ENCODE measurements around the gene ZFP92. TPM values are rescaled to one million over a fixed set of nuclear protein-coding genes. Genes with fewer than 3 reads are reported as not detected.

The ZFP92 gene
- total RNA-seq, 2 experiments from 2014 or later: 1.3 to 1.5 TPM

DNA sequence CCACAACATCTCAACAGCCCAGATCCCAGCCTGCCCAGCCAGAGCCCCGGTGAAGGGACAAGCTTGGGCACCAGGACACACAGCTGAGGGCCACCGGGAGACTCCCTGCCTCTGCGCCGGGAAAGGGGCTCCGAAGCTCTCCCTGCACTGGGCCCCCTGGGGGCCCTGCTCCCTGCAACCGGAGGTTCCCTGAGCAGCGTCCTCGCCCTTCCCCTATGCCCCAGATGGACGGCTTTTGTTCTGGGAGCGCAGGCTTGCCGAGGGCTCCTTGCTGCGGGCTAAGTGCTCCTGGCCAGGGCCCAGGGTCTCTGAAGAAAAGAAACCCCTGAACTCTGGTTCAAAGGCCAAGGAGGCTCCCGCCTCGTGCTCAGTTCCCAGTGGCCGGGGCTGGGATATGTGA is 899 bp upstream of the ZFP92 start:
- H3K27me3 Mint-ChIP-seq: no peaks in the 10 kb centered on the region
- H3K9me3 Mint-ChIP-seq: no peaks in the 10 kb centered on the region
- no peaks in the 10 kb centered on the region for H3K36me3 Mint-ChIP-seq
- DNase-seq: no peak
- H3K27ac Mint-ChIP-seq: no peak overlapping the region
- peaks cover 7% of the 10 kb centered on the region for H3K4me1 Mint-ChIP-seq
- H3K4me3 Mint-ChIP-seq: no peak overlapping the region

- H3K4me1 Mint-ChIP-seq: peaks cover 7% of the 10 kb centered on the region
- no peak for DNase-seq
- H3K9me3 Mint-ChIP-seq: no peaks in the 10 kb centered on the region
- peak overlapping the region; percentile 64 for H3K4me3 Mint-ChIP-seq
- no peaks in the 10 kb centered on the region for H3K36me3 Mint-ChIP-seq
- no peak overlapping the region for H3K27ac Mint-ChIP-seq
- H3K27me3 Mint-ChIP-seq: no peaks in the 10 kb centered on the region
These were observed 401 bp upstream of the ZFP92 start for GRCh38 chrX:153410888-153411254.

DNA sequence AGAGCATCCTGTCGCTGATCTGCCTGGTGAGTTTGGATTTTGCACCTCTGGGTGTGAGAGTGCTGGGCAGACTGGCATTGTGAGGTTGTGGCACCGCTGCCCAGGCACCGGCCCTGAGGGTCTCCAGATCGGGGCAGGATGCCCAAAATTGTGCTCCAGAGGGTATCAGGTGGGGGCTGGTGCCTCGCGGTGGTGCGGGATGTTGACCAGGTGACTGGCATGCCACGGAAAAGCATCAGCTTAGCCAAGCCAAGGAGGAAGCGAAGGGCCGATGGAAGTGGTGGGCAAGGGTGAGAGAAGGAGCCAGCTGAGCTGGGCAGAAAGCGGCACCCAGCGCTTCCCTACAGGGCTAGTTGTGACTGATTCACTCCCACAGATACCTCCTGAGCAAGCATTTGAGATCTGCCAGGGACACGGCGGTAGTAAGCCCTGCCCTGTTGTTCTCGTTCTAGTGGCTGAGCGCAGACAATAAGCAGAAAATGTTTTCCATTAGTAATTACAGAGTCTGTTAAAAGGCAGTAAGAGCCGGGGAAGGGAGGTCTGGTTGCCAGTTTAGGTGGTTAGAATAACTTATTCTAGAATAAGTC is 809 bp downstream of the ZFP92 start:
- H3K36me3 Mint-ChIP-seq: no peaks in the 10 kb centered on the region
- H3K27ac Mint-ChIP-seq: no peak overlapping the region
- H3K4me1 Mint-ChIP-seq: peaks cover 7% of the 10 kb centered on the region
- H3K9me3 Mint-ChIP-seq: no peaks in the 10 kb centered on the region
- H3K4me3 Mint-ChIP-seq: peak overlapping the region; percentile 73
- no peaks in the 10 kb centered on the region for H3K27me3 Mint-ChIP-seq
- DNase-seq: no peak

- Mint-ChIP-seq H3K36me3 (no peaks in the 10 kb centered on the region), H3K4me3 (no peak overlapping the region), H3K27ac (no peak overlapping the region), H3K27me3 (no peaks in the 10 kb centered on the region), H3K4me1 (peaks cover 7% of the 10 kb centered on the region), H3K9me3 (no peaks in the 10 kb centered on the region)
- DNase-seq: no peak
These were observed 1.8 kb downstream of the ZFP92 start for GRCh38 chrX:153412746-153413720.

GRCh38 chrX:153413731-153414130 is 2.5 kb downstream of the ZFP92 start:
- no peak for DNase-seq
- Mint-ChIP-seq H3K4me3 (no peak overlapping the region), H3K36me3 (no peaks in the 10 kb centered on the region), H3K27me3 (no peaks in the 10 kb centered on the region), H3K4me1 (peaks cover 7% of the 10 kb centered on the region), H3K9me3 (no peaks in the 10 kb centered on the region), H3K27ac (no peak overlapping the region)

GRCh38 chrX:153414856-153415510 is 3.7 kb downstream of the ZFP92 start:
- no peaks in the 10 kb centered on the region for H3K27me3 Mint-ChIP-seq
- H3K4me1 Mint-ChIP-seq: peaks cover 7% of the 10 kb centered on the region
- H3K9me3 Mint-ChIP-seq: no peaks in the 10 kb centered on the region
- H3K4me3 Mint-ChIP-seq: no peak overlapping the region
- DNase-seq: no peak
- H3K36me3 Mint-ChIP-seq: no peaks in the 10 kb centered on the region
- no peak overlapping the region for H3K27ac Mint-ChIP-seq

DNA sequence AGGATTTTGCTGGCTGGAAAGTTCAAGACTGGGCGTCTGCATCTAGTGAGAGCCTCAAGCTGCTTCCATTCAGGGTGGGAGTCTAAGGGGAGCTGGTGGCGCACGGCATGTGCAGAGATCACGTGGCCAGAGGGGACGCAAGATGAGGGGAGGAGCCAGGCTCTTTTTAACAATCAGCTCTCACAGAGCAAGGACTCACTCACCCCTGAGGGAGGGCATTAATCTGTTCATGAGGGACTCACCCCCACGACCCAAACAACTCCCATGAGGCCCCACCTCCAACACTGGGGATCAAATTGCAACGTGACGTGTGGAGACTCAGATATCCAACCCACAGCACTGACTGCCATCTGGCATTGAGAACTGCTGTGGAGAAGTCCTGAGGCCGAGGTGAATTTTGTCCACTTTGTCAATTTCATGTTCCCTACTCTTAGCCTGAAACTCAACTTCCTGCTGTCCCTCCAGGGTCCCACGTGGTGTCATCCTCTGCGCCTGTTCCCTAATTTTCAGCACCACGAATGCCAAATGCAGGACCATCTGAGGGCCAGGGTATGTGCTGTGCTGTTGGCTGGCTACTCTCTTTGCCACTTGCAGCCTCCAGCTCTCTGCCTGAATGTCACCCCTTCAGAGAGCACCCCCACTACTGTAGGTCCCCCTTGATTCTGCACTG is 5.6 kb downstream of the ZFP92 start:
- no peaks in the 10 kb centered on the region for H3K27me3 Mint-ChIP-seq
- no peak overlapping the region for H3K4me3 Mint-ChIP-seq
- no peaks in the 10 kb centered on the region for H3K36me3 Mint-ChIP-seq
- H3K4me1 Mint-ChIP-seq: peaks cover 5% of the 10 kb centered on the region
- no peak for DNase-seq
- no peaks in the 10 kb centered on the region for H3K9me3 Mint-ChIP-seq
- no peak overlapping the region for H3K27ac Mint-ChIP-seq

GRCh38 chrX:153417637-153418036 is 6.4 kb downstream of the ZFP92 start:
- Mint-ChIP-seq H3K9me3 (no peaks in the 10 kb centered on the region), H3K36me3 (no peaks in the 10 kb centered on the region)
- no peak for DNase-seq

DNA sequence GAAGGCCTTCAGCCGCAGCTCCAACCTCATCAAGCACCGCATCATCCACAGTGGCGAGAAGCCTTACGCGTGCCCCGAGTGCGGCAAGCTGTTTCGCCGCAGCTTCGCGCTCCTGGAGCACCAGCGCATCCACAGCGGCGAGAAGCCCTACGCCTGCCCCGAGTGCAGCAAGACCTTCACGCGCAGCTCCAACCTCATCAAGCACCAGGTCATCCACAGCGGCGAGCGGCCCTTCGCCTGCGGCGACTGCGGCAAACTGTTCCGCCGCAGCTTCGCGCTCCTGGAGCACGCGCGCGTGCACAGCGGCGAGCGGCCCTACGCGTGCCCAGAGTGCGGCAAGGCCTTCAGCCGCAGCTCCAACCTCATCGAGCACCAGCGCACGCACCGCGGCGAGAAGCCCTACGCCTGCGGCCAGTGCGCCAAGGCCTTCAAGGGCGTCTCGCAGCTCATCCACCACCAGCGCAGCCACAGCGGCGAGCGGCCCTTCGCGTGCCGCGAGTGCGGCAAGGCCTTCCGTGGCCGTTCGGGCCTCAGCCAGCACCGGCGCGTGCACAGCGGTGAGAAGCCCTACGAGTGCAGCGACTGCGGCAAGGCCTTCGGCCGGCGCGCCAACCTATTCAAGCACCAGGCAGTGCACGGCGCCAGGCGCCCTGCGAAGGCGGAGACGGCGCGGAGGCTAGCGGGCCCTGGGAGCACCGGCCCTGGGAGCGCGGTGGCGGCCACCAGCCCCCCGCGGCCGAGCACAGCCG is 9.8 kb downstream of the ZFP92 start:
- Mint-ChIP-seq H3K27ac (no peak overlapping the region), H3K9me3 (no peaks in the 10 kb centered on the region), H3K27me3 (no peaks in the 10 kb centered on the region), H3K4me1 (no peaks in the 10 kb centered on the region), H3K4me3 (no peak overlapping the region), H3K36me3 (no peaks in the 10 kb centered on the region)
- no peak for DNase-seq

More at GRCh38 chrX:153417637-153418036, 6.4 kb downstream of the ZFP92 start:
- Mint-ChIP-seq H3K27ac (no peak overlapping the region), H3K27me3 (no peaks in the 10 kb centered on the region), H3K4me3 (no peak overlapping the region), H3K4me1 (no peaks in the 10 kb centered on the region)

- Mint-ChIP-seq H3K4me3 (no peak overlapping the region), H3K36me3 (no peaks in the 10 kb centered on the region), H3K4me1 (no peaks in the 10 kb centered on the region), H3K9me3 (no peaks in the 10 kb centered on the region), H3K27me3 (no peaks in the 10 kb centered on the region), H3K27ac (no peak overlapping the region)
- no peak for DNase-seq
These were observed 10.6 kb downstream of the ZFP92 start for GRCh38 chrX:153421856-153422255.

- Mint-ChIP-seq H3K4me3 (no peak overlapping the region), H3K9me3 (no peaks in the 10 kb centered on the region), H3K27me3 (no peaks in the 10 kb centered on the region), H3K27ac (no peak overlapping the region), H3K4me1 (no peaks in the 10 kb centered on the region), H3K36me3 (no peaks in the 10 kb centered on the region)
- DNase-seq: no peak
These were observed 12.4 kb downstream of the ZFP92 start for GRCh38 chrX:153423652-153424051.

GRCh38 chrX:153426204-153426603 is 14.9 kb downstream of the ZFP92 start:
- Mint-ChIP-seq H3K4me3 (no peak overlapping the region), H3K9me3 (no peaks in the 10 kb centered on the region)

GRCh38 chrX:153430796-153431195 is 19.5 kb downstream of the ZFP92 start:
- Mint-ChIP-seq H3K27ac (no peak overlapping the region), H3K9me3 (no peaks in the 10 kb centered on the region), H3K4me3 (no peak overlapping the region), H3K36me3 (no peaks in the 10 kb centered on the region), H3K4me1 (no peaks in the 10 kb centered on the region), H3K27me3 (no peaks in the 10 kb centered on the region)
- DNase-seq: no peak

More at GRCh38 chrX:153426204-153426603, 14.9 kb downstream of the ZFP92 start:
- Mint-ChIP-seq H3K27me3 (no peaks in the 10 kb centered on the region), H3K4me1 (no peaks in the 10 kb centered on the region), H3K36me3 (no peaks in the 10 kb centered on the region), H3K27ac (no peak overlapping the region)
- no peak for DNase-seq

GRCh38 chrX:153433161-153433680 is 21.9 kb downstream of the ZFP92 start:
- Mint-ChIP-seq H3K36me3 (no peaks in the 10 kb centered on the region), H3K4me1 (no peaks in the 10 kb centered on the region), H3K27me3 (no peaks in the 10 kb centered on the region), H3K27ac (no peak overlapping the region), H3K9me3 (no peaks in the 10 kb centered on the region), H3K4me3 (no peak overlapping the region)
- DNase-seq: no peak

All from activated naive CD8-positive, alpha-beta T cell treated with anti-CD3 and anti-CD28 coated beads for 36 hours (primary cell).